Kidney (tissue), 14 donors: ENCODE data around the gene RPL21. TPM values are rescaled to one million over a fixed set of nuclear protein-coding genes. Genes with fewer than 3 reads are reported as not detected.
A peak's percentile ranks its signal among the peaks of the same experiment; 100 is the strongest.
"Not testable (repeated sequence)": the region's sequence is repeated elsewhere in the genome, so short reads cannot be mapped to it uniquely, and the experiment has no call there.

Experiments used
- DNase-seq, 5 donors: peaks; one replicate each; pipeline ENCODE4 v3.0.0-alpha.2; 2013 to 2020
- FAIRE-seq: peaks from 2 replicates; lab custom pipeline; 2012; peaks lifted over from hg19 to GRCh38; lab: Jason Lieb, UNC
- H3K27ac ChIP-seq, 2 donors: one replicate each; pipeline ENCODE4 v1.7.0; 2013; ENCODE audit warnings: low read depth in 2 of 2, low read length in 2 of 2, inconsistent platforms in 1 of 2
- H3K27me3 ChIP-seq: one replicate; pipeline ENCODE4 v1.7.1; 2013; ENCODE audit warnings: low read length, inconsistent platforms; ENCODE audit not compliant: control insufficient read depth, insufficient read depth
- H3K36me3 ChIP-seq, 3 donors: one replicate each; pipeline versions ENCODE4 v1.7.0 to v1.7.1; 2013; ENCODE audit warnings: low read length in 3 of 3, control low read depth in 1 of 3, inconsistent platforms in 1 of 3; ENCODE audit not compliant: insufficient read depth in 3 of 3, control insufficient read depth in 2 of 3
- H3K4me1 ChIP-seq, 3 donors: one replicate each; pipeline versions ENCODE4 v1.7.0 to v1.7.1; 2013; ENCODE audit warnings: low read length in 3 of 3, inconsistent platforms in 1 of 3, low read depth in 1 of 3; ENCODE audit not compliant: control insufficient read depth in 2 of 3, insufficient read depth in 2 of 3
- H3K4me3 ChIP-seq, 3 donors: one replicate each; pipeline versions ENCODE4 v1.7.0 to v1.8.1; 2013; ENCODE audit warnings: low read length in 3 of 3, control low read depth in 1 of 3, inconsistent platforms in 1 of 3
- H3K9ac ChIP-seq, 3 donors: one replicate each; pipeline versions ENCODE4 v1.7.0 to v1.7.1; 2013; ENCODE audit warnings: low read length in 3 of 3, control low read depth in 1 of 3, inconsistent platforms in 1 of 3
- H3K9me3 ChIP-seq, 3 donors: one replicate each; pipeline versions ENCODE4 v1.7.0 to v1.7.1; 2013; ENCODE audit warnings: low read length in 3 of 3, control low read depth in 1 of 3, inconsistent platforms in 1 of 3; ENCODE audit not compliant: control insufficient read depth in 2 of 3, insufficient read depth in 1 of 3
- CTCF ChIP-seq: IDR thresholded peaks from 3 replicates; pipeline ENCODE4 v1.5.1; 2012; ENCODE audit warnings: mild to moderate bottlenecking, moderate library complexity, borderline replicate concordance; ENCODE audit not compliant: insufficient read depth; ENCODE audit errors: extremely low read depth
- intact Hi-C: fragments of 100-400 bp; cut with DNase I; formaldehyde crosslinking; loops from one replicate; pipeline ENCODE4 v1.11.1; 2022
- polyA plus RNA-seq: library from polyadenylated mRNA; stranded (reverse); fragments of 350-450 nt; fragmentation: Illumina TruSeq; extraction: RNeasy Lipid Tissue Mini Kit (QIAGEN cat#74804); gene quantifications from one replicate; pipeline ENCODE4 v1.2.3, GENCODE V29; 2014; ENCODE audit warnings: low read depth, low replicate concordance; ENCODE audit not compliant: insufficient read depth
- total RNA-seq: library from RNA; stranded (reverse); fragmentation: NEBNext Ultra II Directional; extraction: Animal tissue kit (Norgen Biotek cat#: 25700); gene quantifications from one replicate; pipeline ENCODE4 v1.2.1, GENCODE V29; 2021
- donor health status: control.
- donor health status: control.
- donor health status: control.
- donor health status: control.
- donor health status: control.
- donor health status: DM: yes; HTN: yes; CAD: no.
- donor health status: Normal renal cell carcinoma (clear cell type).

The RPL21 gene
- total and polyA plus RNA-seq, 2 donors from 2014 or later: 864 to 2,520 TPM

- FAIRE-seq (no peak), DNase-seq (peak in 1 of 5 donors; percentile 60)
- Histone ChIP-seq H3K27me3 (no peaks in the 10 kb centered on the region), H3K36me3 (no peaks in the 10 kb centered on the region), H3K4me3 (no peak overlapping the region), H3K4me1 (no peaks in the 10 kb centered on the region), H3K27ac (no peak overlapping the region), H3K9ac (no peak overlapping the region), H3K9me3 (no peaks in the 10 kb centered on the region)
- no peak for TF ChIP-seq CTCF
- intact Hi-C loops: no loop called here
Observed at GRCh38 chr13:27211771-27212364, 39.5 kb upstream of the RPL21 start.

DNA sequence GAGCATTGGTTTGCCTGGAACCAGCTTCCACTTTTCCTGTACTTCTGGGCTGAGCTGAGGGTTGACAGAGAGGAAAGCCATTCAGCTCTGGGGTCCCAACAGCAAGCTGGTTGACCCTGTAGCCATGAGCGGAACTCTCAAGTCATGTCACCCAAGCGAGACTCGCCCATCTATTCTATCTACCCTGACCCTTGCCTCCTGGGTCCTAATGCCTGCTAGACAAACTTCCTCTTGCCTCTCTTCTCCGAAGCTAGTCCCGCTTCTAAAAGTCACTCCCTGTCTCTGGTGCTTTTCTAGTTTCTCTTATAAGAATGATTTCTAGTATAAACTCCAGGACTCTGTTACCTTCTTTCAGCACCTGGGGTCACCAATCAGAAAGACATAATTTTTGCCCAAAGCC lies 38.0 kb upstream of the RPL21 start:
- intact Hi-C loops, H3K36me3 ChIP-seq, H3K9ac ChIP-seq, H3K4me1 ChIP-seq, H3K27me3 ChIP-seq, H3K27ac ChIP-seq, H3K9me3 ChIP-seq, FAIRE-seq, H3K4me3 ChIP-seq, DNase-seq: not testable (repeated sequence)

GRCh38 chr13:27217791-27218190 lies 33.6 kb upstream of the RPL21 start:
- H3K9ac ChIP-seq, H3K27me3 ChIP-seq, FAIRE-seq, H3K4me1 ChIP-seq, H3K36me3 ChIP-seq, DNase-seq, intact Hi-C loops, H3K4me3 ChIP-seq, H3K9me3 ChIP-seq, H3K27ac ChIP-seq: not testable (repeated sequence)

GRCh38 chr13:27218861-27219260 lies 32.5 kb upstream of the RPL21 start:
- FAIRE-seq, H3K9ac ChIP-seq, H3K27me3 ChIP-seq, H3K9me3 ChIP-seq, H3K4me1 ChIP-seq, H3K4me3 ChIP-seq, H3K36me3 ChIP-seq, H3K27ac ChIP-seq, DNase-seq, intact Hi-C loops: not testable (repeated sequence)

DNA sequence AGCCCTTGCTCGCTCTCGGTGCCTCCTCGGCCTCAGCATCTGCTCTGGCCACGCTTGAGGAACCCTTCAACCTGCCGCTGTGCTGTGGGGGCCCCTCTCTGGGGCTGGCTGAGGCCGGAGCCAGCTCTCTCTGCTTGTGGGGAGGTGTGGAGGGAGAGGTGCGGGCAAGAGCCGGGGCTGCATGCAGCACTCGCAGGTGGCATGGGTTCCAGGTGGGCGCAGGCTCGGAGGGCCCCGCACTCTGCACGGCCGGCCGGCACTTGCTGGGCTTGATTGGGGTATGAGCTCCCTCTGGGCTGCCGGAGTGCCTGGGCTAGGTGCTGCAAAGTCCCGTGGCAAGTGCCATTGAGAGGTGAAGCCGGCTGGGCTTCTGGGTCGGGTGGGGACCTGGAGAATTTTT lies 31.7 kb upstream of the RPL21 start:
- DNase-seq: no peak
- intact Hi-C loops: no loop called here
- Histone ChIP-seq H3K4me1 (no peaks in the 10 kb centered on the region), H3K27me3 (no peaks in the 10 kb centered on the region), H3K4me3 (no peak overlapping the region), H3K9ac (no peak overlapping the region), H3K36me3 (no peaks in the 10 kb centered on the region), H3K27ac (no peak overlapping the region), H3K9me3 (no peaks in the 10 kb centered on the region)
- TF ChIP-seq CTCF: no peak
- FAIRE-seq: no peak

DNA sequence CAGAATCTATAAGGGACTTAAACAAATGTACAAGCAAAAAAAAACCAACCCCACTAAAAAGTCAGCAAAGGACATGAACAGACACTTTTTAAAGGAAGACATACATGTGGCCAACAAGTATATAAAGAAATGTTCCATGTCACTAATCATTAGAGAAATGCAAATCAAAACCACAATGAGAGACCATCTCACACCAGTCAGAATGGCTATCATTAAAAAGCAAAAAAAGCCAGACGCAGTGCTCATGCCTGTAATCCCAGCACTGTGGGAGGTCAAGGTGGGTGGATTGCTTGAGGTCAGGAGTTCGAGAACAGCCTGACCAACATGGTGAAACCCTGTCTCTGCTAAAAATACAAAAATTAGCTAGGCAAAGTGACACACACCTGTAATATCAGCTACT lies 29.3 kb upstream of the RPL21 start:
- H3K36me3 ChIP-seq, H3K4me3 ChIP-seq, FAIRE-seq, H3K9me3 ChIP-seq, H3K4me1 ChIP-seq, H3K27me3 ChIP-seq, H3K27ac ChIP-seq, H3K9ac ChIP-seq, intact Hi-C loops, DNase-seq: not testable (repeated sequence)
